GM19455 (cell line): Measurements from ENCODE around the gene PLXNA1.

Experiments
- ATAC-seq: cut with Tn5 transposase; IDR thresholded peaks from one replicate; pipeline ENCODE4 v1.9.1; 2021; ENCODE audit not compliant: unreplicated experiment

PLXNA1 gene

DNA sequence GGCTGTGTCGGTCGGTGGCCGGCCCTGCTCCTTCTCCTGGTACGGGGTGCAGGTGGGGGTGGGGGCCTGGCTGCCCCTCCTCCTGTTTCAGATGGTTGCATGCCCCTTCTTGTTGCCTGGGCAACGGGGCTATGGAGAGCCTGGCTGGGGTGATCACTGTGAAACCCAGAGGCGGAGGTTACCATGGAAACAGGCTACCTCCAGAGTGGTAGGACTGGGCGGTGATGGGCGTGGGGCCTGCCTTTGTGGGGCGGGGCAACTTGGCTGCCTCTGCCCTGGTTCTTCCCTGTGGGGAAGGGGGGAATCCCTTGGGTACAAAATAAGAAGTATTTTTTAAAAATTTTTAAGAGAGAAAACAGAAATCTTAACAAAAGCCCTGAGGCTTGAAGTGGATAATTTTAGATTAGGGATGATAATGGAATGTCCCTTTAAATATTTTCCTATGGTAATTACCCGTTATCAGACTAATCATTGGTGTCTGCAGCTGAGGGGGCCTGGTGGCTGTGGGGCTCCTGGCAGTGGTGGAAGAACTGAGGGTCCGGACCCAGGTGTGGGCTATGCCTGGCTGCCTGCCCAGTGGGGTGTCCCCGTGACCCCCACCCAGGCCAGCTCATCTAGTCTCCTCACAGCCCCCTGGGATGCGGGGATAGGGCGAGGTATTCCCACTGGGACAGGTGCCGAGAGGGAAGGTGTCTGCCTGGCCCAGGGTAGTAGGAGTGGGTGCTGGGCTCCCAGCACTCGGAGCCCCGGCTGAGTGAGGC is 32.5 kb downstream of the PLXNA1 start:
- peak; percentile 77 for ATAC-seq

DNA sequence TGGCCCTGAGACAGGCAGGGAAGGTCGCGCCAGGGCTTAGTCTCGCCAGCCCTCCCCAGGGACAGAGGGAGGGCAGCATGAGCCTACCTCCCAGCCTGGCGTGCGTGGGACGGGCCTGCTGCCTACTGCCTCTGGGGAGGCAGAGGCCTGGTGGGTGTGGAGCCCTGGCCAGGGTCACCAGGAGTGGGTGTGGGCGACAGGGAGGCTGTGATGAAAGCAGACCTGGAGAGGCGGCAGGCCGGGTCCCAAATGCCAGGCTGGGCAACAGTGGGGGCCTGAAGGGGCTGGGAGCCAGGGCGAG is 33.1 kb downstream of the PLXNA1 start:
- ATAC-seq, result no peak

DNA sequence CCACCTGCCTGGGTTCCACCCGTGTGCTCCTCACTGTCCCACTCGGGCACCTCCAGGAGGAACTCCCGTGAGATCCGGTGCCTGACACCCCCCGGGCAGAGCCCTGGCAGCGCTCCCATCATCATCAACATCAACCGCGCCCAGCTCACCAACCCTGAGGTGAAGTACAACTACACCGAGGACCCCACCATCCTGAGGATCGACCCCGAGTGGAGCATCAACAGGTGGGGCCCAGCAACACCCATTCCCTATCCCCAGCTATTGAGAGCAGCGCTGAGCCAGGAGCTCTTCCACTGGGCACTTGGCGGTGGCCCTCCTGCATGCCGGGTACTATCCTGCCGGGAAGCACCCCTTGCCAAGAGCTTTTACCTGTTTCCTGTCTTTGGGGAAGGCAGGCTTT is 33.5 kb downstream of the PLXNA1 start:
- ATAC-seq, result no peak

DNA sequence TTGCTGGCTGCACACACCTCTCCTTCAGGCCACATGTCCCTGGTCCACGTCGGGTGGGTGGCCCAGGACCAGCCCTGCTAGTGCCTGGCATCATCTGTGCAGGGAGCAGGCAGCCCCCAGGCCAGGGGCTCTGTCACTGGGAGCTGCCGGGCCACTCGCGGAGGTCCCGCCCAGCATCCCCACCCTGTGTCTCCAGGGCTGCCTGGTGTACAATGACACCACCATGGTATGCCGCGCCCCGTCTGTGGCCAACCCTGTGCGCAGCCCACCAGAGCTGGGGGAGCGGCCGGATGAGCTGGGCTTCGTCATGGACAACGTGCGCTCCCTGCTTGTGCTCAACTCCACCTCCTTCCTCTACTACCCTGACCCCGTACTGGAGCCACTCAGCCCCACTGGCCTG is 34.3 kb downstream of the PLXNA1 start:
- no peak for ATAC-seq

DNA sequence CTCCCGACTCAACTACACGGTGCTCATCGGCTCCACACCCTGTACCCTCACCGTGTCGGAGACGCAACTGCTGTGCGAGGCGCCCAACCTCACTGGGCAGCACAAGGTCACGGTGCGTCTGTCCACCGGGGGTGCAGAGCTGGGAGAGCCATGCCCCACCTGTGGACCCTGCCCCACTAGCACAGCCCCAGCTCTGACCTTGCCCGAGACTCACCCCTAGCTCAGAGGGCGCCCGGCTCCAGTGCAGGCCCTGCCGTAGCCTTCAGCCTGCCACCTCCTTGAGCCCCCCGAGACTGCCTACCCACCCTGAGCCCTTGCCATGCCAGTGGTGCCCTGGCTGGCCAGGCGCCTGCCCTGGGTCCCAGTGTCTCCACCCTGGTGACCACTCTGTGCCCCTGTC is 34.9 kb downstream of the PLXNA1 start:
- ATAC-seq, result no peak

DNA sequence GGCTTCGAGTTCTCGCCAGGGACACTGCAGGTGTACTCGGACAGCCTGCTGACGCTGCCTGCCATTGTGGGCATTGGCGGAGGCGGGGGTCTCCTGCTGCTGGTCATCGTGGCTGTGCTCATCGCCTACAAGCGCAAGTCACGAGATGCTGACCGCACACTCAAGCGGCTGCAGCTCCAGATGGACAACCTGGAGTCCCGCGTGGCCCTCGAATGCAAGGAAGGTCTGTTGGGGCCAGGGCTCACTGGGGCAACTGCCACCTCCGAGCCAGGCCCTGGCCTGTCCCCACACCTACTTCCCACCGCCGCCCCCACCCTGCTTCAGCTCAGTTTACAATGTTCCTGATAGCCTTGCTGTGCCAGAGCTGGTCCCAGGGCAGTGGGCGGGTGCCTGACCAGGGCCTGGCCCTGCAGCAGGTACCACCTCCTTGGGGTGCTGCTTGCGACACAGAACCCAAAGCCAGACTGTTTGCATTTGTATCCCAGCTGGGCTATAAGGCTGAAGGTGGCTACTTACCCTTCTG is 35.5 kb downstream of the PLXNA1 start:
- ATAC-seq, result no peak

DNA sequence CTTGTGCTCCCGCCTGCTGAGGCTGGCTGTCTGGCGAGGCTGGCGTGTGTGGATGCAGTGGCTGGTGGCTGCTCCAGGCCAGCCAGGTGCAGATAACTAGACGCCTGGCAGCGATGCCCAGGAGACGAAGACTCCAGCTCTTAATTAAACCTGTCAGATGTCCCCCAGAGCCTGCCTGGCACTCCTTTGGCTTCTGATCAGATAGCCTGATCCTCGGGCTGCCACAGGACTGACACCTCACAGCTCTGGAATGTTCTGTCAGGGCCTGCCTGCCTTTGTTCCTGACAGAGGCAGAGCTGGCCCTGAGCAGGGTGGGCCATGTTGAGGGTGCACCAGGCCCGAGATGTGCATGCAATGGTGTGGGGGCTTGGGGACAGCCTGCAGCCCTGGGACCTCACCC is 36.5 kb downstream of the PLXNA1 start:
- no peak for ATAC-seq

DNA sequence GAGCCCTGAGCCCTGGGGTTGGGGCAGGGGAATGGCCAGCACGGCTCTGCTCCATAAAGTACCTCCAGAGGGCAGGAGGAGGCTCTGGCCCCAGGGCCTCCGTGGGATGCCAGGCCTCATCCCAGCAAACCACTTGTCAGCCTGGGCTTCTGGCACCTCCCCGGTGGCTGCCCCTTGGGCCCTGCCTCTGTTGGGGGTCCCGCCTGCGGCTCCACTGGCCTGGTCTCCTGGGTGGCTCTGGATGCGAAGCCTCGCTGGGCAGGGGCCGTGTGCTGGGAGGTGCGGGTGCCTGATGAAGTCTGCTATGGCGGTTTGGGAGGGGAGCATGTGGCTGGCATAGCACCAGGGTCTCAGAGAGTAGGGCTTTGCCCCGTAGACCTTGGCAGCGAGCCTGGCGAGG is 37.6 kb downstream of the PLXNA1 start:
- no peak for ATAC-seq

DNA sequence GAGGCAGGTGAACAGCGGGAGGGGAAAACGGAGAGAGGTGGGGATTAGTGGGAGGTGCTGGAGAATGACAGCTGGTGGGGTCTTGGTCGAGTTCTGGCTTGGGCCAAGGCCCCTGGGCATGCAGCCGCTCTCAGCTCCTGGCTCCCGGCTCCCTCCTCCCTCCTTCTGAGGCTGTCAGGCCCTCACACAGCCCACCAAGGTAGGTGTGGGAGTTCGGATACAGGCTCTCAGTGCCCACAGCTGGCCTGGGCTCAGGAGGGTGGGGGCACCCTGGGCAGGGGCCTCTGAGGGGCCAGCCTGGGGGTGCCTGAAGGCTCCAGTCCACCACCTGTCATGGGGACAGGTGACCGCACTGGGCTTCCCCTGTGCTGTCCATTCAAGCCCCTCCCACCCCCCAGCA is 39.9 kb downstream of the PLXNA1 start:
- no peak for ATAC-seq

DNA sequence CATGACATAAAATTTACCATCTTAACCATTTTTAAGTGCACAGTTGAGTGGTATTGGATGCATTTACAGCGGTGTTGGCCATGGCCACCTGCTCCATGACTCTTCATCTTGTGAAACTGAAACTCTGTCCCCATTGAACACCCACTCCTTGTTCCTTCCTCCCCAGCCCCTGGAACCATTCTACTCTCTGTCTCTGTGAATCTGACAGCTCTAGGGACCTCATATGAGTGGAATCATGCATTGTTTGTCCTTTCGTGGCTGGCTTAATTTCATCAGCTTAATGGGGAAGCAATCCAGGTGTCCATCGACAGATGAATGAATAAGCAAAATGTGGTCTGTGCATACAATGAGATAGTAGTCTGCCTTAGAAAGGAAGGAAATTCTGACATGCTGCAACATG is 42.5 kb downstream of the PLXNA1 start:
- ATAC-seq, result no peak

DNA sequence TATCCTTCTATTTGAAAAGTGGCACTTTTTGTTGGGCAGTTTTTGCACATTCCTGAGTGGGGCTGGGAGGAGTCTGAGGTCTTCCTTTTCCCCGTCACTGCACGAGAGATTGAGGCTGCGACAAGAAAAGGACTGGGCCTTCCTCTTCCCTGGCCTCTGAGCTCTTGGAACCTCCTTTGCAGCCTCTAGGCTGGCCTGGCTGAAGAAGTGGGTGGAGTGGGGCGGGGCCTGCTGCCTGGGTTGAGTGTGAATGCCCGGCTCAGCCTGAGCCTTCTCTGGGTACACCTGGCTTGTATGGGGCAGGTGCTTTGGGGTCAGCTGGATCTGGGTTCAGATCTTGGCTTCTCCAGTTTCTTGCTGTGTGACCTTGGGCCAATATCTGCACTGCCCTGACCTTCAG is 43.1 kb downstream of the PLXNA1 start:
- ATAC-seq, result no peak

DNA sequence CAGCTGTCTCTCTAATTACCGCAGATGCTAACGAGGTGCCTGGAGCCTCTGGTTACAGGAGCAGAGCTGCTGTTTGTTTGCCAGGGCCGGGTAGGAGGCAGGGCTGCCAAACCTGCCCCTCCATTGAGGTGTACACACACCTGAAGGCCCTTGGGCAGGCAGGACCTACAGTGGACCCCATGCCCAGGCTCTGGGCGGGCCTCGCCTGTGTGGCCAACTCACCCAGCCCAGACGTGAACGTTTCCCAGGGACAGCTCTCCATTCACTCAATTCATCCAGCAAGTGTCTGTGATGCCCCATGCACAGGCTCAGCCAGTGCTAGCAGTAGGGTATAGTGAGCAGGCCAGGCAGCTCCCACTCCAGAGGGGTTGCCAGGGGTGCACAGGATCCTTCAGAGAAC is 43.7 kb downstream of the PLXNA1 start:
- no peak for ATAC-seq

DNA sequence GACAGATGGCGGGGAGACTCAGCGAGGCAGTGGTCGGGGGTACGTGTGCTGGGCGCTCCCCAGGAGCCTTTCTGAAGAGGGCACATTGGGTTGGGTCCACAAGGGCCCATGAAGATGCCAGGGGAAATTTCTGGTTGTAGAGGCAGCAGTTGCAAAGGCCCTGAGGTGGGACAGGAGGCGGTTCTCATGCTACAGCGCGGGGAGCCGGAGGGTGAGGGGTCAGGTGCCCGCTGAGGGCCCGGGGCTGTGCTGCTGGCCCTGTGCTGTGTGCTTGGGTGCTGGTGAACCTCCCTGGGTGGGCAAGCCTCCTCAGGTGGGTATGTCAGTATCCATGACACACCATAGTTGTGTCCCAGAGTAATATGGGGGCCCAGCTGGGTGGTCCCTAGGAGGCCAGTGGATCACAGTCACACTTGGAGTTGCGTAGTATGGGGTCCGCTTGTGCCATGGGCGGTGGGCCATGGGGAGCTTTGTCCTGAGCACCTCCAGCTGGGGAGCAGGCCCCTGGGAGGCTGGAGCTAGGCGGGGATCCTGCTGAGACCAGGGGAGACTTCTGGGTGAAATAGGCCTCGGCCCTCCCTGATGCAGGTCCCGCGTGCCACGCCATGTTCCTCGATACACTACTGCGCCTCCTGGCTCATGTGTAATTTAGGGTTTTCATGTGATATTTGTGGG is 44.3 kb downstream of the PLXNA1 start:
- no peak for ATAC-seq

DNA sequence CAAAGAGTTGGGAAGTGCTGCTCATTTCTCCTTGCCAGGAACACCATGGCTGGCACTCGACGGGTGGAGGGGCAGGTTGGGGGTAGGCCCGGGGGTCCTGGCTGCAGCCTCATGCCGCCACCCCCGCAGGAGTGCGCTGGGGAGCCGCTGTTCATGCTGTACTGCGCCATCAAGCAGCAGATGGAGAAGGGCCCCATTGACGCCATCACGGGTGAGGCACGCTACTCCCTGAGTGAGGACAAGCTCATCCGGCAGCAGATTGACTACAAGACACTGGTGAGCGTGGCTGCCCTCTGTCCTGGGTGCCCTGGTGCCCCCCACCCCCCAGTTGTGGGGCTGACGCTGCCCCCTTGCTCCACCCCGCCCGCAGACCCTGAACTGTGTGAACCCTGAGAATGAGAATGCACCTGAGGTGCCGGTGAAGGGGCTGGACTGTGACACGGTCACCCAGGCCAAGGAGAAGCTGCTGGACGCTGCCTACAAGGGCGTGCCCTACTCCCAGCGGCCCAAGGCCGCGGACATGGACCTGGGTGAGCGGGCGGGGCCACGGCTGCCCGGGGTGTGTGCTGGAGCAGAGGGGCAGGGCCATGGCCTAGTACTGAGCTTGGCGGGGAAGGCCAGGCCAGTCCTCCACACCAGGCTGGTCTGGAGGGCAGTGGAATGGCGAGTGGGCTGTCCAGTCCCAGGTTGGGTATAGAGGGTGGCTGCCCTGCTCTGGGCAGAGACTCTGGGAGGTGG is 45.1 kb downstream of the PLXNA1 start:
- no peak for ATAC-seq

DNA sequence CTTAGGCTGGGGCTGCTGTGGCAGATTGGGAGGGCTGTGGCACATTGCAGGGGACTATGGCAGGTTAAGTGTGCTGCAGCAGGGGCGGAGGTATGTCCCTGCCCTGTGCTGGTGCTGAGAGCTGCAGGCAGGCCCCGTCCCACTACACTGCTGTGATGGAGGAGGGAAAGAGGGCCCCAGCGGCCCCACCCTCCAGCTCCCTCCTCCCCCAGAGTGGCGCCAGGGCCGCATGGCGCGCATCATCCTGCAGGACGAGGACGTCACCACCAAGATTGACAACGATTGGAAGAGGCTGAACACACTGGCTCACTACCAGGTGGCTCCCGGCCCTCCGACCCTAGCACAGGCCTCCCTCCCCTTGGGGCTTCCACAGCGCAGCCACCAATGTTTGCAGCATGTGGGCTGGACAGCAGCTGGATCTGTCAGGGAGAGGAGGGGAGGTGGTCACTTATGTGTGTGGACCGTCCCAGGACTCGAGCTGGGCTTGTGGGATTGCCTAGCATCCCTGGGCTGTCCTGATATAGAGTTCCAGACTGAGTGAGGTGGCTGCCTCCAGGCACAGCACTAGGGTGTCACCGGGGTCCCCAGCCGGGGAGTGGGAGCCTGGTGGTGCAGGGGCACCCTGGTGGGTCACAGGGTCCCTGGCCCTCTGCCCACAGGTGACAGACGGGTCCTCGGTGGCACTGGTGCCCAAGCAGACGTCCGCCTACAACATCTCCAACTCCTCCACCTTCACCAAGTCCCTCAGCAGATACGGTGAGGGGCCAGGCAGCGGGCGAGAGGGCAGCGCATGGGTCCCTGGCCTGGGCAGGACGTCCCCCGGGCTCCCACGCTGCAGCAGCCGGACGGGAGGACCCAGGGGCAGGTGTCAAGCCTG is 46.1 kb downstream of the PLXNA1 start:
- no peak for ATAC-seq

DNA sequence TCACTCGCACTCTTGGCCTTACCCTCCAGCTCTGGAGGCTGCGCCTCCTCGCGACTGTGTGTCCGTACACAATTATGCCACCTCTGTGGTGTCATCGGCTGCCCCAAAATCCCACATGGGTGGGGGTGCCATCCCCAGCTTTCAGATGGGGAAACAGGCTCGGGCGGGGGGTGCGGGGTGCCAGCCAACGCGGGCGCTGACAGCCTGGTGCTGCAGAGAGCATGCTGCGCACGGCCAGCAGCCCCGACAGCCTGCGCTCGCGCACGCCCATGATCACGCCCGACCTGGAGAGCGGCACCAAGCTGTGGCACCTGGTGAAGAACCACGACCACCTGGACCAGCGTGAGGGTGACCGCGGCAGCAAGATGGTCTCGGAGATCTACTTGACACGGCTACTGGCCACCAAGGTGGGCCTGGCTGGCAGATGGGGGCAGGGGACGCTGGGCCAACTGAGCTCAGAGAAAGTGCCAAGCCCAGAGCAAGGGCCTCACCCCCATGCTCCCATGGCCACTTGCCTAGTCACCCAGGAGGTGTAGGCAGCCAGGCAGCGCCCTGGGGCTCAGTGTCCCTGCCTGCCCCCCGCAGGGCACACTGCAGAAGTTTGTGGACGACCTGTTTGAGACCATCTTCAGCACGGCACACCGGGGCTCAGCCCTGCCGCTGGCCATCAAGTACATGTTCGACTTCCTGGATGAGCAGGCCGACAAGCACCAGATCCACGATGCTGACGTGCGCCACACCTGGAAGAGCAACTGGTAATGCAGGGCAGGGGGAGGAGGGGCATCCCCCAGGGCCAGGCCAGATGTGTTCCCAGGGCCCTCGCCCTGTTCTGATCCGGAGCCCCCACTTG is 47.0 kb downstream of the PLXNA1 start:
- no peak for ATAC-seq

DNA sequence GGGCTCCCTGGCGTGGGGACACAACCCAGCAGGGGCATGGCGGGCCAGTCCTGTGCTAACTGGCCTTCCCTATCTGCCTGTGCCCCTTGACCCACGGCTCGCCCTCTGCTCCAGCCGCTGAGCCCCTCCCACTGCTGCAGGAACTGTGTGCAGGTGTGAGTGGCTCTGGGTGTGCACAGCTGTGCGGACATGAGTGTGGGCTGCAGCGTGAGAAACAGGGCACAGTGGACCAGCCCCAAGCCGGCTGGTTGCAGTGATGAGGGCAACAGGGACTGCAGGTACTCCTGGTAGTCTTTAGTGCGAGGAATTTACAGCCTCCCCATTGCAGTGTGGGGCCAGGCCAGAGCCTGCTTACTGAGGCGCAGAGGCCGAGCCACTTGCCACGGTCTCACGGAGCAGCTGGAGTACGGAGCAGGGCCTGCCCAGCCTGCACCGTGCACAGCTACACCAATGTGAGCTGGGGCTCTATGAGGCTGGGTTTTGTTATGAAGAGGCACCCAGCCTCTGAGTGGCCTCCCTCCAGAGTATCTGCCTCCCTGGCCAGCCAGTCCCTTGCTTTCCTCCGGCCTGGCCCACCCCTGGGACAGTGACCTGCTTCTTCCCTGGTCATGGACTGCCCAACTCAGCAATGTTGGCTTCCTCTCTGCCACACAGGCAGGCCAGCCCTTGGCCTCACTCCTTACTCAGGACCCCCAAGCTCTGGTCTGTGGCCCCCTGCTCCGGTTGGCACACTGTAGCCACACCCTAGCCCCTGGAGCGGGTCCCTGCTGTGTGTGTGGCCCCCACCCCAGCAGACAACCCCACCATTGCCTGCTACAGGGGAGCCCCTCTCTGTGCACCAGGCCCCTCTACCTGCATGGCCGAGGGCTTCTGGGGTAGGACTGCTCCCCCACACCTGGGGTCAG is 47.8 kb downstream of the PLXNA1 start:
- no peak for ATAC-seq

DNA sequence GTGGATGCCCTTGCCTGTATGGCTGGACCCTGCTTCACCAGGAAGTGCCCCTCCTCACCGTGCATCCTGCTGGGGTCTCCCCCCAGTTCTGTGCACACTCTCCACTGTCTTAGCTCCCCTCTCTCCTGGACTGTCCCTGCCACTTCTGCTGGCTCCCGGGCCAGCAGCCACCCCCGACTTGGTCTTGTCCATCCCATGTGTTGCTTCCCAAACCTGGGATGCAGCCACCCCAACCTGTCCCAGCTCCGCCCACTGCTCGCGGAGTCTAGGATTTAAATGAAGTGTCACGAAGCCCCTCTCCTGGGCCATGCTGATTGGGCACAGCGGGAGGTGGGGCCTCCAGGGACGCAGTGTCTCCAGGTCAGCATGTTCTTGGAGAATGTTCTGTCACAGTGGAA is 48.5 kb downstream of the PLXNA1 start:
- no peak for ATAC-seq

DNA sequence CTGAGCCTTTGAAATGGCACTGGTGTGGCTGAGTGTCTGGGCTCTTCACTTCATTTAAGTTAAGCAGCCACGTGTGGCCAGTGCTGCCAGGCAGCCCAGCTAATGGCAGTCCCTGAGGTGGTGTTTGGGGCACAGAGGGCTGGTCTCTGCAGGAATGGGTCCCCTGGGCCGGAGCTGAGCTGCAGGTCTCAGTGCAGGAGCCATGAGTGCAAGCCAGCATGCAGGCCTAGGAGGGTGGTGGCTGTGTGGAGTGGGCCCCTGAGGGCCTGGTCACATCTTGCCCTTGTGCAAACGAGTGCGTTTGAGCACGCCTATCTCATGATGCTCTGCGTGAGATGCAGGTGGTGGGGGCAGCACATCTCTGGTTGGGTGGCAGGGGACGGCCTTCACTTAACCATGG is 48.9 kb downstream of the PLXNA1 start:
- ATAC-seq, result no peak
